AG04449 (cell line): ENCODE measurements around the gene MKLN1.
"Not testable (repeated sequence)": the region's sequence is repeated elsewhere in the genome, so short reads cannot be mapped to it uniquely, and the experiment has no call there.

Experiments
- CTCF ChIA-PET: fragments of 350-600 bp; formaldehyde crosslinking; extraction: SDS; loops from one replicate; lab custom pipeline; 2021; ENCODE audit warnings: antibody characterized with exemption; lab: Yijun Ruan, JAX
- POLR2A ChIA-PET: fragments of 400-600, 350-600 bp; formaldehyde crosslinking; extraction: SDS; loops from one replicate; lab custom pipeline; 2020; ENCODE audit warnings: antibody characterized with exemption, inconsistent platforms; lab: Yijun Ruan, JAX
- DNase-seq: peaks from one replicate; pipeline ENCODE4 v3.0.0-alpha.2; 2010; ENCODE audit warnings: low read depth, low spot score
- H3K4me3 ChIP-seq: 2 replicates; pipeline ENCODE4 v1.5.1; 2011; ENCODE audit warnings: low read depth, mild to moderate bottlenecking, control low read depth, low read length
- CTCF ChIP-seq: IDR thresholded peaks from one replicate; pipeline ENCODE4 v1.5.1; 2011; ENCODE audit warnings: mild to moderate bottlenecking, moderate library complexity, low read length, control low read depth, inconsistent platforms; ENCODE audit not compliant: insufficient read depth; ENCODE audit errors: missing control alignments

MKLN1 gene

GRCh38 chr7:131513245-131514061 is 185.8 kb downstream of the MKLN1 start:
- ChIA-PET POLR2A (no interaction called here), CTCF (interaction anchor here (0.9 to 15.6 kb wide), 31 partner anchors 11 to 457 kb away, joined by 3 to 334 read pairs (median 5); no protein-coding TSS in a partner anchor)
- peak; percentile 99 for TF ChIP-seq CTCF
- no peak for DNase-seq
- no peak overlapping the region for H3K4me3 ChIP-seq

- H3K4me3 ChIP-seq, POLR2A ChIA-PET, DNase-seq: not testable (repeated sequence)
- CTCF ChIA-PET = interaction anchor here (0.9 to 15.6 kb wide), 14 partner anchors 8 to 143 kb away, joined by 3 to 334 read pairs (median 21); no protein-coding TSS in a partner anchor
Measured at GRCh38 chr7:131515471-131515870, 187.8 kb downstream of the MKLN1 start.

- POLR2A ChIA-PET = no interaction called here
- CTCF ChIA-PET = interaction anchor here (2.5 kb wide), 1 partner anchor 10 kb away, joined by 14 read pairs; no protein-coding TSS in a partner anchor
- no peak for TF ChIP-seq CTCF
- DNase-seq = no peak
- no peak overlapping the region for H3K4me3 ChIP-seq
Measured at GRCh38 chr7:131517218-131517923, 189.7 kb downstream of the MKLN1 start.

GRCh38 chr7:131518626-131519025 is 190.9 kb downstream of the MKLN1 start:
- ChIA-PET POLR2A (no interaction called here), CTCF (interaction anchor here (12.1 kb wide), 1 partner anchor 9 kb away, joined by 172 read pairs; no protein-coding TSS in a partner anchor)
- no peak for DNase-seq
- no peak overlapping the region for H3K4me3 ChIP-seq
- no peak for TF ChIP-seq CTCF

GRCh38 chr7:131521651-131522163 is 194.0 kb downstream of the MKLN1 start:
- ChIA-PET POLR2A (interaction anchor here (1.0 kb wide), 1 partner anchor 26 kb away, joined by 3 read pairs; no protein-coding TSS in a partner anchor), CTCF (interaction anchor here (1.4 to 12.1 kb wide), 3 partner anchors 12 to 25 kb away, joined by 3 to 172 read pairs (median 7); no protein-coding TSS in a partner anchor)
- DNase-seq = no peak
- no peak overlapping the region for H3K4me3 ChIP-seq
- no peak for TF ChIP-seq CTCF

- ChIA-PET POLR2A (interaction anchor here (1.0 kb wide), 1 partner anchor 25 kb away, joined by 3 read pairs; no protein-coding TSS in a partner anchor), CTCF (interaction anchor here (1.7 to 12.1 kb wide), 2 partner anchors 13 to 23 kb away, joined by 7 to 172 read pairs; no protein-coding TSS in a partner anchor)
- no peak overlapping the region for H3K4me3 ChIP-seq
- no peak for DNase-seq
- TF ChIP-seq CTCF = no peak
Measured at GRCh38 chr7:131522325-131522930, 194.8 kb downstream of the MKLN1 start.
